OCI-LY1 (cell line): ENCODE measurements around the gene COL16A1.

Experiments used
- H2AFZ ChIP-seq: fragments of 200-600 bp; sonication (generic), shearing (Covaris generic); 2 replicates; pipeline ENCODE4 v1.6.0; 2014; ENCODE audit warnings: antibody characterized with exemption, mild to moderate bottlenecking, low read length
- H3F3A ChIP-seq: fragments of 200-600 bp; sonication (generic), shearing (Covaris generic); 2 replicates; pipeline ENCODE4 v1.6.0; 2014; ENCODE audit warnings: mild to moderate bottlenecking, antibody characterized with exemption, low read length, moderate library complexity; ENCODE audit not compliant: insufficient read depth
- H3K27ac ChIP-seq: fragments of 200-600 bp; sonication (generic); 2 replicates; pipeline ENCODE4 v1.5.1; 2014; ENCODE audit warnings: low read length, mixed run types, mild to moderate bottlenecking, low read depth; ENCODE audit not compliant: poor library complexity, severe bottlenecking
- H3K27me3 ChIP-seq: fragments of 200-600 bp; sonication (generic); 2 replicates; pipeline ENCODE4 v1.6.0; 2014; ENCODE audit warnings: antibody characterized with exemption, mild to moderate bottlenecking, low read length, moderate library complexity; ENCODE audit not compliant: insufficient read depth
- H3K36me3 ChIP-seq: fragments of 200-600 bp; sonication (generic); 2 replicates; pipeline ENCODE4 v1.6.1; 2014; ENCODE audit warnings: mild to moderate bottlenecking, antibody characterized with exemption, low read length, moderate library complexity, mixed read lengths; ENCODE audit not compliant: insufficient read depth
- H3K4me1 ChIP-seq: fragments of 200-600 bp; sonication (generic); 2 replicates; pipeline ENCODE4 v1.5.1; 2014; ENCODE audit warnings: mild to moderate bottlenecking, low read length, moderate library complexity; ENCODE audit not compliant: insufficient read depth, severe bottlenecking
- H3K4me2 ChIP-seq: fragments of 200-600 bp; sonication (generic), shearing (Covaris generic); 2 replicates; pipeline ENCODE4 v1.6.1; 2014; ENCODE audit warnings: low read length
- H3K4me3 ChIP-seq: fragments of 200-600 bp; sonication (generic); 2 replicates; pipeline ENCODE4 v1.5.1; 2014; ENCODE audit warnings: low read length, low read depth, mild to moderate bottlenecking, mixed read lengths; ENCODE audit not compliant: poor library complexity, severe bottlenecking
- H3K79me2 ChIP-seq: fragments of 200-600 bp; shearing (Covaris generic); 2 replicates; pipeline ENCODE4 v1.6.1; 2016; ENCODE audit warnings: mixed run types, low read length, mixed read lengths; ENCODE audit not compliant: insufficient read depth
- H3K9ac ChIP-seq: fragments of 200-600 bp; sonication (generic), shearing (Covaris generic); 2 replicates; pipeline ENCODE4 v1.6.1; 2014; ENCODE audit warnings: mild to moderate bottlenecking, low read length, mixed read lengths
- H3K9me2 ChIP-seq: fragments of 200-600 bp; sonication (generic), shearing (Covaris generic); 2 replicates; pipeline ENCODE4 v1.6.1; 2014; ENCODE audit warnings: low read depth, mild to moderate bottlenecking, low read length, mixed read lengths
- H3K9me3 ChIP-seq: fragments of 200-600 bp; shearing (Covaris generic); 2 replicates; pipeline ENCODE4 v1.6.1; 2014; ENCODE audit warnings: low read length, mixed read lengths
- H4K20me1 ChIP-seq: fragments of 200-600 bp; sonication (generic), shearing (Covaris generic); 2 replicates; pipeline ENCODE4 v1.6.0; 2016; ENCODE audit warnings: mild to moderate bottlenecking, low read length; ENCODE audit not compliant: insufficient read depth
- EZH2 ChIP-seq: fragments of 200-600 bp; sonication (generic), shearing (Covaris generic); IDR thresholded peaks from 2 replicates; pipeline ENCODE4 v1.8.0; 2017; ENCODE audit warnings: borderline replicate concordance, mixed run types, mild to moderate bottlenecking, antibody characterized with exemption, low read length, moderate library complexity, mixed read lengths
- TF ChIP-seq, protein P1 (sequence below): fragments of 200-600 bp; sonication (generic), shearing (Covaris generic); IDR thresholded peaks from 2 replicates; pipeline ENCODE4 v1.5.1; 2017; ENCODE audit warnings: mild to moderate bottlenecking, antibody characterized with exemption, low read length, moderate library complexity, mixed read lengths

Gene COL16A1

DNA sequence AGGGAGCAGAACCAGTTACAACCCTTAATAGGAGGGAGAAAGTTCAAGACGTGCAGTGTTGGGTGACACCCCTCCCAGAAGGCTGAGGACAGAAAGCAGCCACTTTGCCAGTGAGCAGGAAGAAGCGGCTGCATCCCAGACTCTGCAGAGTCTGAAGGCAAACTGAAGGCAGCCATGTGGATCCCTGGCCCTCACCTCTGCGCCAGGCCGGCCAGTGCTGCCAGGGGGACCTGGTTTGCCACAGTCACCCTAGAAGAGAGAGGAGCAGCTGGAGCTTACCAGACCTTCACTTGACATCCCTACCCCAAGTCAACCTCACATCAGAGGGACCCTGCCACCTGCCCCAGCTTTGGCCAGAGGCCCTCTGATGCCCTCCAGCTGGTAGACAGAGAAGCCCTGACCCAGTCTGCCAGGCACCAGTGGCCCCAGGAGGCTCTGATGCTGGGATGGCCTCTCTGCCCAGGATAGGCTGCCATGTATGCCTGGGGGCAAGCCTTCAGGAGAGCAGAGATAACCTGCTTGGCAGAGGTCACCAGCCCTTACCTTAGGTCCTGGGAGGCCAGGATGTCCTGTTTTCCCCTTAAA lies 42.9 kb downstream of the COL16A1 start:
- 0 out of 2 replicates have a peak, but pooled peaks cover 6% of the 10 kb centered on the region for H3K27me3 ChIP-seq
- no peak overlapping the region for H3K4me3 ChIP-seq
- no peak overlapping the region for H3K9ac ChIP-seq
- no peaks in the 10 kb centered on the region for H3F3A ChIP-seq
- H3K9me2 ChIP-seq = no peaks in the 10 kb centered on the region
- no peak for TF ChIP-seq EZH2
- TF ChIP-seq, protein P1, sequence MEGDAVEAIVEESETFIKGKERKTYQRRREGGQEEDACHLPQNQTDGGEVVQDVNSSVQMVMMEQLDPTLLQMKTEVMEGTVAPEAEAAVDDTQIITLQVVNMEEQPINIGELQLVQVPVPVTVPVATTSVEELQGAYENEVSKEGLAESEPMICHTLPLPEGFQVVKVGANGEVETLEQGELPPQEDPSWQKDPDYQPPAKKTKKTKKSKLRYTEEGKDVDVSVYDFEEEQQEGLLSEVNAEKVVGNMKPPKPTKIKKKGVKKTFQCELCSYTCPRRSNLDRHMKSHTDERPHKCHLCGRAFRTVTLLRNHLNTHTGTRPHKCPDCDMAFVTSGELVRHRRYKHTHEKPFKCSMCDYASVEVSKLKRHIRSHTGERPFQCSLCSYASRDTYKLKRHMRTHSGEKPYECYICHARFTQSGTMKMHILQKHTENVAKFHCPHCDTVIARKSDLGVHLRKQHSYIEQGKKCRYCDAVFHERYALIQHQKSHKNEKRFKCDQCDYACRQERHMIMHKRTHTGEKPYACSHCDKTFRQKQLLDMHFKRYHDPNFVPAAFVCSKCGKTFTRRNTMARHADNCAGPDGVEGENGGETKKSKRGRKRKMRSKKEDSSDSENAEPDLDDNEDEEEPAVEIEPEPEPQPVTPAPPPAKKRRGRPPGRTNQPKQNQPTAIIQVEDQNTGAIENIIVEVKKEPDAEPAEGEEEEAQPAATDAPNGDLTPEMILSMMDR = no peak
- H3K9me3 ChIP-seq = no peaks in the 10 kb centered on the region
- no peak overlapping the region for H2AFZ ChIP-seq
- H3K4me2 ChIP-seq = no peak overlapping the region
- H3K79me2 ChIP-seq = no peaks in the 10 kb centered on the region
- no peaks in the 10 kb centered on the region for H3K4me1 ChIP-seq
- H3K36me3 ChIP-seq = no peaks in the 10 kb centered on the region
- no peak overlapping the region for H3K27ac ChIP-seq
- no peaks in the 10 kb centered on the region for H4K20me1 ChIP-seq

DNA sequence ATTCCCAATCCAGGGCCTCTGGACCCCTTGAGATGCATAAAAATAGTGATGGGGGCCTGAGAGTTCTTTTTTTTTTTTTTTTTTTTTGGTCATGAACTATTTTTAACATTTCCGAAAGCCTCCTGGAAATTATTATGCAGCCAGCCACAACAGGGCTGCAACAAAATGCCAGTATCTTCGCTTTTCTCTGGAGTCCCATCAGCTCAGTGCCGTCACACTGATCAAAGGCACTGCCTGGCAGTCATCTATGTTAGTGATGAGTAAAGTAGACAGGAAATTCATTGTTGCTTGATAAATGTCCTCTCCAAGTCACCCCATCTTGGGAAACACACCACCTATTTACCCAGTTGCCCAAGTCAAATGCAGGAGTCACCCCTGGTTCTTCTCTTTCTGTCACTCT lies 43.9 kb downstream of the COL16A1 start:
- H3K9ac ChIP-seq = no peak overlapping the region
- no peaks in the 10 kb centered on the region for H4K20me1 ChIP-seq
- no peak overlapping the region for H3K4me2 ChIP-seq
- TF ChIP-seq, protein P1 = no peak
- TF ChIP-seq EZH2 = no peak
- no peak overlapping the region for H3K4me3 ChIP-seq
- no peak overlapping the region for H3K27ac ChIP-seq
- peaks cover 5% of the 10 kb centered on the region; the same call in 1 of the 2 replicates for H3K27me3 ChIP-seq
- H3K36me3 ChIP-seq = no peaks in the 10 kb centered on the region
- no peaks in the 10 kb centered on the region for H3K9me2 ChIP-seq
- no peak overlapping the region for H2AFZ ChIP-seq
- no peaks in the 10 kb centered on the region for H3K9me3 ChIP-seq
- no peaks in the 10 kb centered on the region for H3K4me1 ChIP-seq
- no peaks in the 10 kb centered on the region for H3K79me2 ChIP-seq
- H3F3A ChIP-seq = no peaks in the 10 kb centered on the region

GRCh38 chr1:31658721-31659120 lies 45.1 kb downstream of the COL16A1 start:
- no peak overlapping the region for H3K4me2 ChIP-seq

More at GRCh38 chr1:31658721-31659120, 45.1 kb downstream of the COL16A1 start:
- H3K4me3 ChIP-seq = no peak overlapping the region
- H3K27ac ChIP-seq = no peak overlapping the region
- H3K79me2 ChIP-seq = no peaks in the 10 kb centered on the region
- no peak overlapping the region for H2AFZ ChIP-seq
- H3K4me1 ChIP-seq = no peaks in the 10 kb centered on the region
- TF ChIP-seq, protein P1 = no peak
- no peaks in the 10 kb centered on the region for H3K36me3 ChIP-seq
- no peaks in the 10 kb centered on the region for H3K9me2 ChIP-seq
- H3K27me3 ChIP-seq = peaks cover 5% of the 10 kb centered on the region; the same call in 1 of the 2 replicates
- no peaks in the 10 kb centered on the region for H3F3A ChIP-seq
- H3K9me3 ChIP-seq = no peaks in the 10 kb centered on the region
- H4K20me1 ChIP-seq = no peaks in the 10 kb centered on the region
- no peak overlapping the region for H3K9ac ChIP-seq
